Non-pigmented ciliary epithelial cell (primary cell): ENCODE results near the gene PHRF1.

ENCODE experiments used
- DNase-seq: peaks from one replicate; pipeline ENCODE4 v3.0.0-alpha.2; 2010; ENCODE audit warnings: low read depth

The PHRF1 gene

DNA sequence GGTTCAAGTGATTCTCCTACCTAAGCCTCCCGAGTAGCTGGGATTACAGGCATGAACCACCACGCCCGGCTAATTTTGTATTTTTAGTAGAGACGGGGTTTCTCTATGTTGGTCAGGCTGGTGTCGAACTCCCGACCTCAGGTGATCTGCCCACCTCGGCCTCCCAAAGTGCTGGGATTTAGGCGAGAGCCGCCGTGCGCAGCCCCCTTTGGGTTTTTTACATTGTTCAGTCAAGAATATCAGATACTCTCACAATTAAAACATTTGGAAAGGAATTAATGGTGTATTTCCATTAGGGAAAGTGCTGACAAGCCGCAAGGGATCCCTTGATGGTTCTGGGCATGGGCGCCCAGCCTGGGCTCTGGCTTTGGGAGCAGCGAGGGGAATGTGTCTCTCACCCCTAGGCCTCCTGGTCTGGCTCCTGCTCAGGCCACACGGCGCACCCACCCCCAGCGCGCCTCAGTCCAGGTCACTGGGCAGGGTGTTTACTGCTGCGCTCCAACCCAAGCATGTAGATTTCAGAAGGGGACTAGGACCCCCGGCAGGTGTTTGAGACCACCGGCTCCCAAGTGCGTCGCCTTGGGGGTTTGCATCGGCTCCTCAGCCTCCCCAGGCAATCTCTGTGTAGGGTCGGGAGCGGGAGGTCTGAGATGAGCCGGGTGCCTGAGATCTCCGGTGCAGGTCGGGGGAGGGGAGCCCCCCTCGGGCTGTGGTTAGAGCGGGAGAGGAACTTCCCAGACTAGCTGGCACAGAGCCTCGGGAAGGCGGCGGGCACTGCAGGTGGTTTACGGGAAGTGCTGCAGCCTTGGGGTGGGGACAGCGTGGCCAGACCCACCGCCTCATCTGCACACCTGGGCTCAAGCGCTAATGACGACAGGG lies 40.3 kb downstream of the PHRF1 start:
- no peak for DNase-seq

DNA sequence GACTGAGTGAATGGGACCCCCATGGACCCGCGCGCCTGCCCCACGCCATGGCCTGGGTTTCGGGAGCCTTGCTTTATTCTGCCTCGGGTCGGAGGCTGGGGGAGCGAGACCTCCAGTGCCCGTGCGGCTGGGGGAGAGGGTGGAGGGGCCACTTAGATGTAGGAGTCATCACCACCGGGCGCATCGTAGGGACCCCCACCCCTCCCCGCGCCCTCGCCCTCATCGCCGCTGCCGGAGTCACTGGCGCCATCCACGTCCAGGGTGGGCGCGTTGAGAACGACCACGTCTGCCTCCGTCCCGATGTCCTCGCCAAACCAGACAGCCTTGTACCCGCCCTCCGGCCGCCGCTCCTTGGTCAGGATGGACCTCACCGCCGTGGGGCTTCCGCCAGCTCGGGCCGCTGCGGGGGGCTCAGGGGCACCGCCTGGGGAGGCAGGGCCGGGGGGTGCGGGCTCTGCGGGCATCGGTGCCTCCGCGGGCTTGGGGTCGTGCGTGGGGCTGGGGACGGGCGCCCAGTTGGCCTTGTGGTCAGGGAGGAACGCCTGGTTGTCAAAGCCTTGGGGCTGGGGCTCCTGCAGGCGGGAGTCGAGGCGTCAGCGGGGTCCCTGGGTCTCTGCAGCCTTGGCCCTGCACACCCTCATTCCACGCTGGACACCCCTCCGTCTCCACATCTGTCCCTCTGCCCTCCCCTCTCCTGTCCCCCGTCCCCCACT lies 41.1 kb downstream of the PHRF1 start:
- no peak for DNase-seq

GRCh38 chr11:617912-618682 lies 41.8 kb downstream of the PHRF1 start:
- DNase-seq, result no peak

DNA sequence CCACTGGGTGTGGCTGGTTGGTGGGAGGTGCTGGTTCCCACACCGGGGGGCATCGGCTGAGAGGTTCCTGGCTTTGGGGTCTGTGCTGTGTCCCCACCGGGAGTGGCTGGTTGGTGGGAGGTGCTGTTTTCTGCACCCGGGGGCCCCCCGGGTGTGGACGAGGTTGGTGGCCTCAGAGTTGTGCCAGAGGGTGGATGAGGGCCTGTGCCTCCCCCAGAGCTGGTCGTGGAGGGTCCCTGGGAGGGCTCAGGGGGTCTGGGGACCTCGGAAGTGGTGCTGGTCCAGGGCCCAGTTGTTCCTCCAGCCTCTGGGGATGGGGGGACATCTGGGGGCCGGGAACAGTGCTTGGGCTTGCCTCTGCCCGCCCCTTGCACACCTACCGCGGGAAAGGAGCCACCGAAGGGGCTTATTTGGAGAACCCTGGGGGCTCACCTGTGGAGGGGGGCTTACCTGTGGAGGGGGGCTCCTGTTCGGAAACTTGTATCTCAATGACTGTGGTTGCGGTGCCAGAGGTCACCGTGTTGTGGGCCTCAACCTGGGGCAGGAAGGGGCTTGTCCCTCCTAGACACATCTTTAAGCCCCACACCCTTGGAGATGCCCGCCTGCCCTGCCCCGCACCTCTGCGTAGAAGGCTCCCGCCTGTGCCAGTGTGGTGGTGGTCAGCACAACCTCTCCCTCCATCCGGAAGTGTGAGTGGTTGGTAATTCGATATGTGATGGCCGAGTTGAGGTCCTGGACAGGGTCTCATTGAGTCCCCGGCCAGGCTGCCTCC lies 42.8 kb downstream of the PHRF1 start:
- no peak for DNase-seq

GRCh38 chr11:619628-620050 lies 43.4 kb downstream of the PHRF1 start:
- DNase-seq, result no peak

- DNase-seq, result no peak
Observed at GRCh38 chr11:620201-620600, 43.9 kb downstream of the PHRF1 start.

DNA sequence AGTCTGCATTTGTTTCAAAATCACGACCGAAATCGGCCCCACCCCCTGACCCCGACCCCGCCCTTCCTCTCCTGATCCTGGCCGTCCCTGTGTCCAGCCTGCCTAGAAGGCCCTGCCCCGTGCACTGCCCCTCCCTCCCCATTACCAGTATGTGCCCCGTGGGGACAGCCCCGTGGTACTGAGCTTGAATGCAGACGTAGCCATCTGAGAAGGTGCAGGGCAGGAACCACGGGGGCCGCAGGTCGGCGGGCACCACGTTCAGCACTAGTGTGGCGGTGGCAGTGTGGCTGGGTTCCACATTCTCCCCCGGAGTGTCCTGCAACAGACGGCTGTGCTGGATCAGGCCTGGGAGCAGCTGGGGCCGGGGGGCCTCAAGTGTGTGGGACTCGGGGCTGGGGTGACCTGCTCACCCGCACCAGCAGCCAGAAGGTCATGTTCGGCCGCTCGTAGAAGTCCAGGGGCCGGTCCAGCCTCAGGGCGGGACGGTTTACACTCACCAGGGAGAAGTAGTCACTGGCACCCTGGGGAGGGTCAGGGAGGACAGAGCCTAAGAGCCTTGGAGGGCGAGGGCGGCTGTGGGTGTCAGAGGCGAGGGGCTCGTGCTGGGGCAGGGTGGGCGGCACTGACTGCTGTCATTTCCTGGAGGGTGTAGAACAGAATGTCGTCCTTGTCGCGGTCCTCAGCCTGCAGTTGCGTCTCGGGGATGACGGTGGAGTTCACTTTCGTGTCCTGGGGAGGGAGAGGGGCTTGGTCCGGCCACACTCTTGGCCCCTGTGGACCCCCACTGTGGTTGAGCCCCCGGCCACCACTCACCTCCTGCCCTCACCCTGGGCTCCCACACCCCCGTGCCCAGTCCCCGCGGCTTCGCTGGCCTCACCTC lies 44.9 kb downstream of the PHRF1 start:
- DNase-seq, result no peak

DNA sequence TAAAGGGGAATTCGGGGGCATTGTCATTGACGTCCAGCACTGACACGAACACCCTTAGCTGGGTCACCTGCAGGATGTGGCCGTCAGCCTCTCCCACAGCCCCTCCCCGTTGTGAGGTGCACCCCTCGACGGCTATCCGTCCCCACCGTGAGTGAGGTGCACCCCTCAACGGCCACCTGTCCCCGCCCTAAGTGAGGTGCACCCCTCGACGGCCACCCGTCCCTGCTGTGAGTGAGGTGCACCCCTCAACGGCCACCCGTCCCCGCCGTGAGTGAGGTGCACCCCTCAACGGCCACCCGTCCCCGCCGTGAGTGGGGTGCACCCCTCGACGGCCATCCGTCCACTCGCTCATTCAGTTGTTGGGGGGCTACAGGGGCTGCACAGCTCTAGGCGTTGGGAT lies 45.6 kb downstream of the PHRF1 start:
- DNase-seq, result no peak

DNA sequence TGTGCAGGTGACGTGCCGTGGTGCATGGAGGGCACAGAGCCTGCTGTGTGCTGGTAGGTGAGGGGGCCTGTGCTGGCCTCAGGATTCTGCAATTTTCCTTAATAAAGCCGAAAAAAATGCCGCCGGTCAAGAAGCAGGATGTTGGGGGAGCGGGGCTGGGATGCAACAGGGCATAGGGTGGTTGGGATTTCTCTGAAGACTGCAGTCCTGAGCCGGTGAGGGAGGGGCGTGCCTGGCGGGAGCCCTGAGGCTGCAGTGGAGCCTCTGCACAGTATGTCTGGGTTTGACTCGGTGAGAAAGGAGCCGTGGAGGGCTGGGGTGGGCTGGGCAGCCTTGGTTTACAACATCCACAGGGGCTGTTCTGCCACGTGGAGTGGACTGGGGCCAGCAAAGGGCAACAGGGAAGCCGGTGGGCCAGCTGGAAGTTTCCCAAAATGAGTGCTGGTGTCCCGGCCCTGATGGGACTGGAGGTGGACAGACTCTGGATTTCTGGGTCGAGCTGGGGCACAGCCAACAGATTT lies 47.1 kb downstream of the PHRF1 start:
- DNase-seq, result no peak

- DNase-seq, result no peak
Observed at GRCh38 chr11:623999-624704, 47.9 kb downstream of the PHRF1 start.

DNA sequence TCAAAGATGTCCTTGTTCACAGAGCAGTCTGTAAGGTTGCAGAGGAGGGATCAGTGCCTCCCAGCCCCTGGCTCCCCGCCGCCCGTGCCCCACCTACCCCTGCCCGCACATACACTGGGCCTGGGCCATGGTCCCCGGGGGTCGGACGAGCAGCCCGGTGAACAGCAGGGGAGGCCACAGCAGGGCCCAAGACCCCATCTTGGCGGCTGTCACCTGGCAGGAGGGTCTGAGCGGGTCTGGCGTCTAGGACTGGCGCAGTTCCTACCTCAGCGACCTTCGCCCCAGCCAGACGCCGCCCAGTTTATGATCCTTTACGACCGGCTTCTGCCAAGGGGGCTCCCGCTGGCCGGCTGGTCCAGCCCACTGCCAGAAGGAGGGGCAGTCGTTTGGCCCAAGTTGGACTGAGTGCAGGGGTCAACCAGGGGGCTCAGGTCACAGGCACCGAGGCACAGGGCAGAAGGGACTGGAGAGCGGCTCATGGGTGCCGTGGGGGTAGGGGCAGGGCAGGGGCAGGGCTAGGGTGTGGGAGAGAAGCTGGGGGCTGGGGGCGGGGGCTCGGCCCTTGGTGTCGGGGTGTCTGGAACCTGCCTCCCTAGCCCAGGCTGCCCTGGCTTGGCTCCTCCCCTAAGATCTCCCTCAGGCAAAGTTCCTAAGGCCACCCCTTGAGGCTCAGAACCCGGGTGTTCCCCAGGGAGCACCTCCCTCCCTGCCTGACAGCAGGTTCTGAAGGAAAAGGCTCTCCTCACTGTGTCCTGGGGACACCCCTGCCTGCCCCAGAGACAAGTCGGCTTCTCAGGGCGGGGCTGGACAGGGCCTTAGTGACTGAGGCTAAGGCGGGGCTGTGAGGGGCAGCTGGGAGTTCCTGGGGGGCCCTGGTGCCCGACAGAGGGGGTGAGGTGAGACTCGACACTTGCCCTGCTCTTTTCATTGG lies 48.7 kb downstream of the PHRF1 start, which contains the start of gene CDHR5:
CDHR5 (minus strand) TSS at position 251 of the 931 bp plus-strand sequence; CDS start at position 198, 53 bp downstream.
- DNase-seq, result no peak

- DNase-seq, result no peak
Observed at GRCh38 chr11:625636-626268, 49.5 kb downstream of the PHRF1 start.

DNA sequence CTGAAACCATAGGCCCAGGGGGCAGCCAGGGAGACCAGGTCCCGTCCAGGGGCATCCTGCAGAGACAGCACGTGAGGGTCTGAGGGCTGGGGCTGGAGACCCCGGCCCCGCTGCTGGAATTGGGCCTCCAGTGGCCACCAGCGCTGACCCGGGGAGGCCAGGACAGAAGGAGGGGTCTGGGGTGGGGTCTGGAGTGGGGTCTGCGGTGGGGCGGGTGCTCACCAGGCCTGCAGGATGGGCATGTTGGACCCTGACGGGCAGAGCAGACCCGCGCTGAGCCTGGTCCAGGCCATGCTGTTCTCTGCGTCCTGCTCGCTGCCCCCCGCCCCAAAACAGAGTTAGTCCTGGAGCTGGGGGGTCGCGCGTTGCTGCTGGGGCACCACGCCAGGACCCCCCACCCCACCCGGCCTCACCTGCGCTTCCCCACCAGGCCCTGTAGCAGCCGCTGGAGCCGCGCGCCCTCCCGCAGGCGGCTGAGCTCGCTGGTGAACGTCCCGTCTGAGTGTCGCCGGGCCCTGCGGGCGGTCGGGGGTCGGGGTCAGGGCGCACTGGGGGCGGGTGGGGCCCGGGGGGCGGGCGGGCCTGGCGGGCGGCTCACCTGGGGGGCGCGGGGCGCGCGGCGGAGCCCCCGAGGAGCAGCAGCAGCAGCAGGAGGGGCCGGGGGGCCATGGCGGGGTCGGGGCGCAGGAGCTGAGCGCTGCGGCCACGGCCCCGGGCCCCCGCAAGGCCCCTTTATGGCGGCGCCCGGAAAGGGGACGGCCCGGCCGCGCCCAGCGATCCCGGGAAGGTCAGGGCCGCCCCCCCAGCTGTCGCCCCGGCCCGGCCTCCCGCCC lies 50.4 kb downstream of the PHRF1 start, which contains the start of gene SCT:
SCT (minus strand) TSS at position 707 of the 833 bp plus-strand sequence; CDS start at position 669, 38 bp downstream.
- DNase-seq, result no peak

GRCh38 chr11:627308-627576 lies 51.0 kb downstream of the PHRF1 start:
- DNase-seq, result no peak

DNA sequence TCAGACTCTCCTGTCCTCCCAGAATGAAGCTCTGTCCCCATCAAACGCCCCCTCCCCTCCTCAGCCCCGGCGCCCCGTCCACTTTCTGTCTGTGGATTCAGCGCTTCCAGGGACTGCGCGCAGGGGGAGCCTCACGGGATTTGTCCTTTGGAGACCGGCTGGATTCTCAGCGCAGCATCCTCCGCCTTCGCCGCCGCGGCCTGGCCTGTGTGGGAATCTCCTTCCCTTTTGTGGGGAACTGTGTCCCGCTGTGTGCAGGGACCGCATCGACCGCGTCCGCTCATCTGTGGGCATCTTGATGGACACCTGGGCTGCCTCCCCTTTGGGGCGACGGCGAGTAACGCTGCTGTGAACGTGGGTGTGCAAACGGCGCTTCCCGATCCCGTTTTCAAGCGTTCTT lies 51.8 kb downstream of the PHRF1 start:
- no peak for DNase-seq

DNA sequence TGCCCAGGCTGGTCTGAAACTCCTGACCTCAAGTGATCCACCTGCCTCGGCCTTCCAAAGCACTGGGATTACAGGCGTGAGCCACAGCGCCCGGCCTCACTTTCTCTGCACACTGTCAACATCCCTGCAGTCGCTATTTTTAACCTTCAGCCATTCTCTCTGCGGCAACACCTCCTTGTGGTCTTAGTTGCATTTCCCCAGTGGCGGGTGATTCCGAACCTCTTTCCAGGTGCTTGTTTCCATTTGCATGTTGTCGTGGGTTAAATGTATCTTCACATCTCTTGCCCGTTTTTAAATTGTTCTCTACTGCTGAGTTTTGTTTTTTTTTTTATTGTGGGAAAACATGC lies 52.9 kb downstream of the PHRF1 start:
- DNase-seq, result no peak

GRCh38 chr11:630871-631270 lies 54.6 kb downstream of the PHRF1 start:
- DNase-seq, result no peak
